SK-N-MC (cell line): ENCODE measurements around the gene MOV10L1.

Source experiments
- EZH2 ChIP-seq: fragments of 200-600 bp; sonication (generic); IDR thresholded peaks from one replicate; pipeline ENCODE4 v1.6.1; 2017; ENCODE audit warnings: antibody characterized with exemption
- FOXP2 ChIP-seq: optimal IDR thresholded peaks from 2 replicates; pipeline ENCODE3; 2011; ENCODE audit warnings: mild to moderate bottlenecking, moderate library complexity; ENCODE audit not compliant: insufficient read depth; ENCODE audit errors: extremely low read length, control extremely low read depth
- POLR2AphosphoS5 ChIP-seq: IDR thresholded peaks from 2 replicates; pipeline ENCODE4 v1.6.1; 2012; ENCODE audit warnings: mild to moderate bottlenecking, low read depth, low read length, borderline replicate concordance

- TF ChIP-seq POLR2AphosphoS5 (no peak), EZH2 (no peak), FOXP2 (no peak)
These were observed 12.2 kb downstream of the MOV10L1 start for GRCh38 chr22:50101870-50102565.
